ENCODE data around the gene SPATA20.

Gene SPATA20

GRCh38 chr17:50571681-50572080, 24.7 kb downstream of the SPATA20 start:
- Histone ChIP-seq H2AFZ (no peak overlapping the region), H3K9ac (no peak overlapping the region), H3K4me1 (no peaks in the 10 kb centered on the region), H3K27ac (no peak overlapping the region), H3K4me3 (ENCODE audit: low read depth, low read length) (no peak overlapping the region), H3K9me3 (ENCODE audit: control insufficient read depth, low read length) (no peaks in the 10 kb centered on the region), H3K27me3 (ENCODE audit: control insufficient read depth, insufficient read depth, low read length) (no peaks in the 10 kb centered on the region), H3K79me2 (no peaks in the 10 kb centered on the region), H3K4me2 (ENCODE audit: low read length) (no peak overlapping the region), H3K36me3 (ENCODE audit: control insufficient read depth, insufficient read depth, low read length) (no peaks in the 10 kb centered on the region)
- TF ChIP-seq CTCF (IDR thresholded peaks at IDR 0.05): no peak

- no peak overlapping the region for H2AFZ ChIP-seq
- no peak overlapping the region for H3K27ac ChIP-seq
- no peaks in the 10 kb centered on the region for H3K36me3 ChIP-seq (ENCODE audit: control insufficient read depth, insufficient read depth, low read length)
- no peak overlapping the region for H3K4me3 ChIP-seq (ENCODE audit: low read depth, low read length)
- no peaks in the 10 kb centered on the region for H3K27me3 ChIP-seq (ENCODE audit: control insufficient read depth, insufficient read depth, low read length)
- no peaks in the 10 kb centered on the region for H3K9me3 ChIP-seq (ENCODE audit: control insufficient read depth, low read length)
- no peaks in the 10 kb centered on the region for H3K79me2 ChIP-seq
- no peak for TF ChIP-seq CTCF (IDR thresholded peaks at IDR 0.05)
- H3K4me2 ChIP-seq (ENCODE audit: low read length): no peak overlapping the region
- H3K4me1 ChIP-seq: no peaks in the 10 kb centered on the region
- no peak overlapping the region for H3K9ac ChIP-seq
These were observed 25.6 kb downstream of the SPATA20 start for GRCh38 chr17:50572541-50572940.

- no peaks in the 10 kb centered on the region for H3K9me3 ChIP-seq (ENCODE audit: control insufficient read depth, low read length)
- H3K4me1 ChIP-seq: no peaks in the 10 kb centered on the region
- TF ChIP-seq CTCF (IDR thresholded peaks at IDR 0.05): no peak
- no peak overlapping the region for H3K9ac ChIP-seq
- no peak overlapping the region for H2AFZ ChIP-seq
- no peak overlapping the region for H3K4me3 ChIP-seq (ENCODE audit: low read depth, low read length)
- no peaks in the 10 kb centered on the region for H3K79me2 ChIP-seq
- H3K4me2 ChIP-seq (ENCODE audit: low read length): no peak overlapping the region
- H3K36me3 ChIP-seq (ENCODE audit: control insufficient read depth, insufficient read depth, low read length): no peaks in the 10 kb centered on the region
- H3K27ac ChIP-seq: no peak overlapping the region
- H3K27me3 ChIP-seq (ENCODE audit: control insufficient read depth, insufficient read depth, low read length): no peaks in the 10 kb centered on the region
These were observed 27.1 kb downstream of the SPATA20 start for GRCh38 chr17:50573866-50574611.

GRCh38 chr17:50575581-50576210, 28.7 kb downstream of the SPATA20 start:
- Histone ChIP-seq H3K4me2 (ENCODE audit: low read length) (no peak overlapping the region), H3K79me2 (no peaks in the 10 kb centered on the region)

More at GRCh38 chr17:50575581-50576210, 28.7 kb downstream of the SPATA20 start:
- Histone ChIP-seq H3K36me3 (ENCODE audit: control insufficient read depth, insufficient read depth, low read length) (no peaks in the 10 kb centered on the region), H3K9me3 (ENCODE audit: control insufficient read depth, low read length) (no peaks in the 10 kb centered on the region), H3K27me3 (ENCODE audit: control insufficient read depth, insufficient read depth, low read length) (no peaks in the 10 kb centered on the region), H2AFZ (no peak overlapping the region), H3K9ac (no peak overlapping the region), H3K4me3 (ENCODE audit: low read depth, low read length) (no peak overlapping the region), H3K27ac (no peak overlapping the region), H3K4me1 (no peaks in the 10 kb centered on the region)
- TF ChIP-seq CTCF (IDR thresholded peaks at IDR 0.05): no peak

All from parathyroid adenoma (tissue), 2 donors.